HG03196 (cell line): ENCODE data around the gene RFT1.

ENCODE experiments used
- ATAC-seq: cut with Tn5 transposase; IDR thresholded peaks from one replicate; pipeline ENCODE4 v1.9.1; 2021; ENCODE audit not compliant: unreplicated experiment

Gene RFT1

GRCh38 chr3:53097887-53098286 is 32.3 kb downstream of the RFT1 start:
- no peak for ATAC-seq

- ATAC-seq = no peak
These were observed 37.3 kb downstream of the RFT1 start for GRCh38 chr3:53092942-53093341.

- ATAC-seq = no peak
These were observed 38.0 kb downstream of the RFT1 start for GRCh38 chr3:53092216-53092615.

- ATAC-seq = no peak
These were observed 39.2 kb downstream of the RFT1 start for GRCh38 chr3:53091011-53091410.

GRCh38 chr3:53089511-53089910 is 40.7 kb downstream of the RFT1 start:
- no peak for ATAC-seq

DNA sequence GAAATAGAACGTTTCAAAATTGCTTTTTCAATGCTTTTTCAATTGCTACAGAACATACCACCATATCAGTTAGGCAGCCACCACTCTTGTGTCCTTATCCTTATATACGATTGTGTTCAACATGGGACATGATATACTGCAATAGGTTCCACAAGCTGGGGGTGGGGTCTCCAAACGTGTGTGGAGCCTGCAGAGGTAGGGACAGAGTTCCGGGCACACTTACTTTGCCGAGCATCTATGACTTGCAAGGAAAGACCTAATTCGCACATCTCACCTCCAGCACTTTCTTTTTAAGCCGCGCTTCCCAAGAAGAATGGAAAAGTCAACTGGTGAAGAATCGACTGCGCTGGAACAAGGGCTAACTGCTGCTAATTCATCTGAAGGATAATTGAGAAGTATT is 44.8 kb downstream of the RFT1 start:
- no peak for ATAC-seq

GRCh38 chr3:53084310-53085001 is 45.8 kb downstream of the RFT1 start:
- ATAC-seq = no peak

DNA sequence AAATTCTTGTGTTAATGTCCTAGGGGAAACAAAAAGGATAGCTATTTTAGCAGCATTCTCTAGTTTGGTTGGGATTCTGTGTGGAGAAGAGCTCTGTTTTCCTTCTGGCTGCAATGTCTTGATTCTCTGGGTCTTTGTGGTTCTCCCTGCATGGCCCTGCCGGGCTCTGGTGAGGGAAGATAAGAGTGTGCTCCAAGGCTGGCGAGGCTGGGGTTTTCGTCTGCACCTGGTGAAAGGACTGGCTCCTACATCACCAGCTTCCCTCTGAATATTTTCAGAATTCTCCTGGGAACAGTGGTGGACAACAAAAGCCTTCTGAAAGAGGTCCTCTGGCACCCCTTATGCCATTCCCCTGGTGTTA is 46.3 kb downstream of the RFT1 start:
- ATAC-seq = no peak

DNA sequence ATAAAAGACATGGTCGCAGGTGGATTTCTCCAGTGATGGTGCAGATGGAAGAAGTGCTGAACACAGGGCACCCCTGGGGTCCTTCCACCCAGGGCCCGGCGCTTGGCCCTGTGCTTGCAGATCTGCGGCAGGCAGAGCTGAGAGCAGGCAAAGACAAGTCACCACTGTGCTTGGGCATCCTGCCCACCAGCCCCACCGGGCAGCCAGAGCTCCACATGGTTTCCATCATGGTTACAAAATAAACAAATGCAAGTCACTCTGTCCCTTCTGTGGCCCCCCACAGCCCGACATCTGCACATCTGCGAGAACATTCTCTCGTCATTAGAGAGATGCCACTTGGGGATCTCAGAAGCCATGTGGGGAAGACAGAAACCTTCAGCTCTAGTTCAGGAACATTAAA is 46.7 kb downstream of the RFT1 start:
- no peak for ATAC-seq

DNA sequence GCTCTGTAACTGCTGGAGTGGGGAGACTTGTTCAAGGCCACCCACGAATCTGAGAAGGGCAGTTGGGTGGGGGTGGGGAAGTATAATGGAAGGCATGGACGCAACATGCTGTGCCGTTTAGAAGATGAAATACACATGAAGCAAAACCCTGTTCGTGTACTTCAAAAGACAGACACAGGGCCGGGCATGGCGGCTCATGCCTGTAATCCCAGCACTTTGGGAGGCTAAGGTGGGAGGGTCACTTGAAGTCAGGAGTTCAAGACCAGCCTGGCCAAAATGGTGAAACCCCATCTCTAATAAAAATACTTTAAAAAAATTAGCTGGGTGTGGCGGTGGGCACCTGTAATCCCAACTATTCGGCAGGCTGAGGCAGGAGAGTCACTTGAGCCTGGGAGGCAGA is 47.5 kb downstream of the RFT1 start:
- no peak for ATAC-seq

GRCh38 chr3:53081318-53081717 is 48.9 kb downstream of the RFT1 start:
- ATAC-seq = no peak

DNA sequence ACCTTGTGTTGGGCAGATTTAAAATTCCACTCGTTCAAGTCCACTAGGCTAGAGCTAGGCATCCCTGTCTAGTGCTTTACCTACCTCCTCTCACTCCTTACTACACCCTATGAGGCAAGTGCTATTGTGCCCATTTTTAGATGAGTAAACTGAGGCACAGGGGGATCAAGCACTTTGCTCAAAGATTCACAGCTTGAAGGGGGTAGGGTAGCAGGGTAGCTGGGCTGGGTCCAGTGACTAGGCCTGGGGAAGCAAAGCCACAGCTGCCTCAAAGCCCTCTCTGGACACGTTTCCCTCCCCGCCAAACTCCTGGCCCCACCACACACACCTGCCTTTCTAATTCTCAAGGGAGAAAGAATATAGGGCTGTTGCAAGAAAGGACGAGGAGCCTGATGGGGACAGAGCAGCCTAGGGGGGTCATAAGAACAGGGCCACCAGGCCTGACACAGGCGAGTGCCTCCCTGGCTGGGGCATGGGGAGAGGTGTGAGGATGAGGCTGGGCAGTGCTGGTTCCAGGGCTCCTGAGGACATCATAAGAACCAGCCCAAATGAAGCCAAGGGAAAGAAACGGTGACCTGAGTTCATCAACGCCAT is 49.5 kb downstream of the RFT1 start:
- no peak for ATAC-seq

GRCh38 chr3:53079791-53080555 is 50.3 kb downstream of the RFT1 start:
- ATAC-seq = no peak

DNA sequence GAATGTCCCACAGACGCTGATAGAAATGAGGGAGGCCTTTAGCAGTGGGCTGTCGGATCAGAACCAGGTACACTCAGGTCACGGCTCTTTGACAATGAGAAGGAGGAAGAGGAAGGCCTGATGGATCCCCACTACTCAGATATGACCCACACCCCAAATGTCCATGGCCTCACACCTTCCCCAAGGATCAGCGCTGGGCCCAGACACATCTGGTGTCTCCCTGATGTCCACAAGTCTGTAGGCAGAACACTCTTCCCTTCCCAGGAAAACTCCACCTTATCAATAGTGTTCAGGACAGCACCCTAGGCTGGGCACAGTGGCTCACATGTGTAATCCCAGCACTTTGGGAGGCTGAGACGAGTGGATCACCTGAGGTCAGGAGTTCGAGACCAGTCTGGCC is 51.1 kb downstream of the RFT1 start:
- no peak for ATAC-seq

GRCh38 chr3:53078656-53079055 is 51.6 kb downstream of the RFT1 start:
- ATAC-seq = no peak

GRCh38 chr3:53077476-53078220 is 52.6 kb downstream of the RFT1 start:
- ATAC-seq = no peak

DNA sequence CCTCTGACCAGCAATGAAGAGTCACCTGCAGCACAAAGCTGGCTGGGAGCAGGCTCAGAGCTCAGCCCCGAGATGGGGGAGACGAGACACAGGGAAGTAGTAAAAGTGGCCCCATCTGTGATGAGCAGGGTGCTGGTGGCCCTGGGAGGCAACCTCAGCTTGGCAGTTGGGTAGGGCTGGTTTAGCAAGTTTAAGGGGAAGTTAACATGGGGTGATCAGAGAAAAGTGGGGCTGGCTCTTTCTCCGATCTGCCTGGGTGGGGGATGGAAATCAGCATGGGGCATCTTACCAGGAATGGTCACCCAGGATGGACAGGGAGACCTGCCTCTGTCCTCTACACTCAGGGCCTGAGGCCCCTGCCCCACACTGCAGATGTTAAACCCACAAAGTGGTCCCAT is 54.5 kb downstream of the RFT1 start:
- no peak for ATAC-seq

DNA sequence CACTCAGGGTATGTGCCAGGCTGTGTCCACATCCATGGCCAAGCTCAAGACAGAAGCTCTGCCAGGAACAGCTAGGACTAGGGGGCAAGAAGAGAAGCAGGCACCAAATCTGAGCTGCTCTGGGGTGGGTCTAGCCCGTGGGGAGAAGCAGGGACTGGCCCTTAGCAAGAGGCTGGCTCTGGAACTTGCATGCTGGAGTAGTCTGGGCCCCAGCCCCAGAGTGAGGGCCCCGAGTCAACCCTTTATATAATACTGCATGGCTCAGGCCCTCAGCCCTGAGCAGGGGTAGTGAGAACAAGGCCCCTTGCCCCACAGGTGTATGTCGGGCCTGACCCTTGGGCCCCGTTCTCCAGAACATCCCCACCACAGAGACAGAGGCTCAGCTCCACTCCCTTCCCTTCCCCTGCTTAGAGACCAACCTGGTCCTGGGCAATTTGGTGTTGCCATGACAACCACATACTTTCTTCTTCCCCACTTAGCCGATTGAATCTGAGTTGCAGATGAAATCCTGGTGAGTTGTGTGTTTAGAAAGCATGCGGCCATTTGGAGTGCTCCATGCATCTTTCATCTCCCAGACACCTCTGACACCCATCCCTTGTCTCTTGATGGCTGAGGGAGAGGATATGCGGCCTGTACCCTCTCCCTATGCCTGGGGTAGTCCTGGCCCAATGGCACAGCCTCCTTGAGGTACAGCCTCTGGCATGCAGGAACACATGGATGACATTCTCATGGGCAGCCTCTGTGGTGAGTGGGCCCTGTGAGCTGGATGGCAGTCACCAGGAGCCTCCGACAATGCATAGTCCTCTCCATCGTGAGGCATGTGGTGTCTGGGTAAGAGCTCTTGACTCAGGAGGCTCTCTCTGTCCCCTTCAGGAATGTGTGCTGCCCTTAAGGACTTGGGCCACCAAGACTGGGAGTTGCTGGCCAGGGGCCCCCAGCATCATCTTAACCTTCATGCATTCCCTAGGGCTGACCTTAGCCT is 55.2 kb downstream of the RFT1 start:
- ATAC-seq = no peak

DNA sequence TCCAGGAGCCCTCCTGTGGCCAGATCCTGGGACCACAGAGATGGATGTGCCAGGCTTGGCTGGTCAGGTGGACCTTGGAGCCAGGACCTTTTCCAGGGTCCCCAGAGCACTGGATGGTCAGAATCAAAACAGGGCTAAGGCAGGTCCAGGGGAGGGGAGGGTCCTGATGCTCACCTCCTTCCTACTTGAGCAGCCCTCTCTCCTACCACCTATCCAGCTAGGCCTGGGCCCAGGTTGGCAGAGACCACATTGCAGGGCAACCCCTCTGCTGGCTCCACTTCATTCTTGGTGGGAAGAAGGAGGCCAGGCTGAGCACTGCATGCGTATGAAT is 55.9 kb downstream of the RFT1 start:
- ATAC-seq = no peak

DNA sequence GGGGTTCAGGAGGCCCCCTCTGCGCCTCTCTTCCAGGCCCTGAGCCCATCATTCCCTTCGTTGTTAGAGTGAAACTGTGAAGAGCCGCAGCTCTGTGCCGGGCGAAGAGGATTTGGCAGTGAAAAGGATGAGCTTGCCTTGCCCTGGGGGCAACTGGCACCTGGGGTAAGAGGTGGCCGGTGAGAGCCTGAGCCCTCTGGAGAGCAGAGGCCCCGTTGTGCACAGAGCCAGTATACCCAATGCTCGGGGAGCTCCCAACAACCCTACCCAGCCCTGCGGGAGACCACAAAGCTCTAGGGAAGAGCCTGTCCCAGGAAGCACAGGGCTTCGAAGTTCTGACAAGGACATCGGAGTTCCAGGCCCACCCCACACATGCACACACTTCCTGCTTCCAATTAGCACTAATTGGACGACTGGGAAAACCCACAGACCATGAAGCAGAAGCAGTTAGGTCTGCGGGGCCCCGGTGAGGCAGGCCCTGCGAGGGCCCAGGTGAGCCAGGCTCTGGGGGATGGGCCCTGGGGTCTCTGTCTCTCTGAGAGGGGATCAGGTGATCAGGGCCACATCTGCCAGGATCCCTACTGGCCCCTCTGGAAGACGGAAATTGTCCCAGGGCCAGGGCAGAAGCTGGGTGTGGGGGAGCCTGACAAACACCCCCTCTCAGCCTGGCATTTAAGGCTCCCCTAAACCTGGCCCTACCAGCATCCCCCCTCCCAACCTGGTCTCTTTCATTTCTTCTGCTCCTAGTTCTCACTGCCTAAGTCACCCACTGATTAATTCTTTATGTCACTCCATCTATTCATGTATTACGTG is 56.5 kb downstream of the RFT1 start:
- no peak for ATAC-seq
